HepG2 (cell line): Measurements from ENCODE around the gene SEPHS2. TPM values are rescaled to one million over a fixed set of nuclear protein-coding genes. Genes with fewer than 3 reads are reported as not detected.
A peak's percentile ranks its signal among the peaks of the same experiment; 100 is the strongest.

Source experiments
- AFF4 ChIP-seq: sonication (generic); formaldehyde crosslinking; IDR thresholded peaks from 2 replicates; pipeline ENCODE4 v1.4.0; 2020; ENCODE audit warnings: missing genetic modification reagents
- DMAP1 ChIP-seq: IDR thresholded peaks from 2 replicates; pipeline ENCODE4 v1.6.1; 2016
- GLI4 ChIP-seq: sonication (generic); formaldehyde crosslinking; IDR thresholded peaks from 2 replicates; pipeline ENCODE4 v1.5.1; 2020; ENCODE audit warnings: missing genetic modification reagents, mild to moderate bottlenecking, moderate library complexity, borderline replicate concordance
- MXD3 ChIP-seq: IDR thresholded peaks from 2 replicates; pipeline ENCODE4 v1.6.1; 2016; ENCODE audit warnings: mild to moderate bottlenecking, missing biosample characterization, missing genetic modification reagents
- NFAT5 ChIP-seq: sonication (generic); formaldehyde crosslinking; IDR thresholded peaks from 2 replicates; pipeline ENCODE4 v1.4.0; 2020; ENCODE audit warnings: missing genetic modification reagents
- NFE2L2 ChIP-seq: fragments of 150-350 bp; IDR thresholded peaks from 2 replicates; pipeline ENCODE4 v1.6.1; 2014; ENCODE audit warnings: low read length
- RXRB ChIP-seq: IDR thresholded peaks from 2 replicates; pipeline ENCODE4 v1.6.1; 2016; ENCODE audit warnings: borderline replicate concordance, missing genetic modification reagents, missing compliant biosample characterization
- TBL1XR1 ChIP-seq: fragments of 150-350 bp; IDR thresholded peaks from 2 replicates; pipeline ENCODE4 v1.6.1; 2014; ENCODE audit warnings: borderline replicate concordance, low read length; ENCODE audit not compliant: partially characterized antibody
- ZBTB44 ChIP-seq: sonication (generic); formaldehyde crosslinking; IDR thresholded peaks from 2 replicates; pipeline ENCODE4 v1.4.0; 2020; ENCODE audit warnings: missing genetic modification reagents
- ZFX ChIP-seq: sonication (generic); formaldehyde crosslinking; IDR thresholded peaks from 2 replicates; pipeline ENCODE4 v1.4.0; 2020; ENCODE audit warnings: mild to moderate bottlenecking, low read depth, missing genetic modification reagents, moderate library complexity
- ZNF609 ChIP-seq: sonication (generic); formaldehyde crosslinking; IDR thresholded peaks from 2 replicates; pipeline ENCODE4 v1.4.0; 2020; ENCODE audit warnings: mild to moderate bottlenecking, missing genetic modification reagents, borderline replicate concordance
- ZNF777 ChIP-seq: sonication (generic); formaldehyde crosslinking; IDR thresholded peaks from 2 replicates; pipeline ENCODE4 v1.4.0; 2020; ENCODE audit warnings: missing genetic modification reagents
- ZSCAN9 ChIP-seq: IDR thresholded peaks from 2 replicates; pipeline ENCODE4 v1.6.1; 2016; ENCODE audit warnings: borderline replicate concordance
- polyA plus RNA-seq, 8 experiments: library from polyadenylated mRNA; depleted of rRNA in 3 of 8; stranded (reverse) in 7 of 8; unstranded in 1 of 8; fragments of >200 nt; fragmentation: Illumina TruSeq in 4 of 8; extraction: Trizol in 4 of 8; gene quantifications; 2 replicates each; pipeline versions ENCODE4 v1.2.1 to v1.2.3, GENCODE V29; 2011 to 2016; ENCODE audit warnings: low read depth in 4 of 8, missing spikeins in 1 of 8, mixed read lengths in 1 of 8; ENCODE audit not compliant: insufficient read depth in 1 of 8
- total RNA-seq, 5 experiments: library from RNA; depleted of rRNA; stranded (reverse); fragments of >200 nt; fragmentation: Illumina TruSeq; extraction: Trizol; gene quantifications; 2 replicates each; pipeline ENCODE4 v1.2.3, GENCODE V29; 2016; ENCODE audit warnings: low read depth in 1 of 5

Gene SEPHS2
- total and polyA plus RNA-seq, 2 of the 13 experiments (the other 11 are each of a cell fraction or from before 2014, with no cell fraction given) = 20.7 to 127 TPM

GRCh38 chr16:30430428-30430970 is 15.2 kb downstream of the SEPHS2 start (continued):
- TF ChIP-seq ZBTB44 (CRISPR knock-in tag) (no peak), DMAP1 (CRISPR knock-in tag) (no peak; the same call in none of the 2 replicates), TBL1XR1 (no peak), RXRB (CRISPR knock-in tag) (no peak; the same call in 1 of the 2 replicates), AFF4 (CRISPR knock-in tag) (0 out of 2 replicates have a peak, but pooled peaks have one; percentile 16), NFE2L2 (no peak), GLI4 (no peak), ZNF609 (peak; percentile 49; the same call in 1 of the 2 replicates), ZSCAN9 (CRISPR knock-in tag) (0 out of 2 replicates have a peak, but pooled peaks have one; percentile 13), NFAT5 (CRISPR knock-in tag) (peak; percentile 93), ZNF777 (CRISPR knock-in tag) (no peak), ZFX (CRISPR knock-in tag) (peak; percentile 92), MXD3 (peak; percentile 92)
